Tibial artery (tissue), 4 donors: ENCODE data around the gene GRIK3.

Experiments used
- DNase-seq, 2 donors: peaks; one replicate each; pipeline ENCODE4 v3.0.0-alpha.2; 2019
- H3K27ac ChIP-seq, 2 donors: fragments of 200-600 bp; sonication (generic) in 1 of 2; 1 replicate in 1 of 2; 2 replicates in 1 of 2; pipeline ENCODE4 v1.5.1; 2018 to 2019; ENCODE audit warnings: mild to moderate bottlenecking in 1 of 2
- H3K27me3 ChIP-seq, 2 donors: fragments of 200-600 bp; sonication (generic) in 1 of 2; one replicate each; pipeline versions ENCODE4 v1.5.1 to v1.6.0; 2016 to 2019
- H3K36me3 ChIP-seq, 3 donors: fragments of 200-600 bp; sonication (generic) in 2 of 3; one replicate each; pipeline ENCODE4 v1.5.1; 2016 to 2019; ENCODE audit warnings: mild to moderate bottlenecking in 2 of 3
- H3K4me1 ChIP-seq, 4 donors: fragments of 200-600 bp; sonication (generic) in 2 of 4; 1 replicate in 3 of 4; 2 replicates in 1 of 4; pipeline ENCODE4 v1.5.1; 2016 to 2019
- H3K4me3 ChIP-seq, 2 donors: fragments of 200-600 bp; sonication (generic) in 1 of 2; 1 replicate in 1 of 2; 2 replicates in 1 of 2; pipeline ENCODE4 v1.5.1; 2018 to 2019; ENCODE audit warnings: mild to moderate bottlenecking in 2 of 2
- H3K9me3 ChIP-seq, 3 donors: fragments of 200-600 bp; sonication (generic) in 1 of 3; one replicate each; pipeline ENCODE4 v1.5.1; 2016 to 2019
- intact Hi-C: fragments of 100-400 bp; cut with DNase I; formaldehyde crosslinking; loops from one replicate; pipeline ENCODE4 v1.15.0; 2023; ENCODE audit warnings: low total_unique reads
- TF ChIP-seq, protein P1 (sequence below), 2 experiments: fragments of 200-600 bp in 1 of 2; fragments of 450-650 bp in 1 of 2; IDR thresholded peaks; one replicate each; pipeline ENCODE4 v1.5.1; 2017 to 2019; ENCODE audit warnings: antibody characterized with exemption in 2 of 2, mild to moderate bottlenecking in 1 of 2, moderate library complexity in 1 of 2

The GRIK3 gene

DNA sequence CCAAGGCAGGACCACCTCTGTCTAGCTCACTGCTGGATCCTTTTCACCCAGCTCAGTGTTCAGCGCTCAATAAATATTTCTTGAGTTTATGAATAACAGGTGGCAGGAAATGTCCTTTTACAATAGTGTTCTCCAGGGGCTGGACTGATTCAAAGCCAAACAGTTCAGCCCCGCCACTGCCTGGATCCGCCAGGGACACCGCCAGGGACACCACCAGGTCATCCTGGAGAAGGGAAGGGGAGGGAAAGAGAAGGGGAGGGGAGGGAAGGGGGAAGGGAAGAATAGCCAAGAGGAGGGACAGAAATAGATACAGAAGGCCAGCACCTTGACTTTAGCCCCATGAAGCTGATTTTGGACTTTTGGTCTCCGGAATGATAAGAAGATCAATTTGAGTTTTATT is 255.6 kb downstream of the GRIK3 start:
- TF ChIP-seq, protein P1, sequence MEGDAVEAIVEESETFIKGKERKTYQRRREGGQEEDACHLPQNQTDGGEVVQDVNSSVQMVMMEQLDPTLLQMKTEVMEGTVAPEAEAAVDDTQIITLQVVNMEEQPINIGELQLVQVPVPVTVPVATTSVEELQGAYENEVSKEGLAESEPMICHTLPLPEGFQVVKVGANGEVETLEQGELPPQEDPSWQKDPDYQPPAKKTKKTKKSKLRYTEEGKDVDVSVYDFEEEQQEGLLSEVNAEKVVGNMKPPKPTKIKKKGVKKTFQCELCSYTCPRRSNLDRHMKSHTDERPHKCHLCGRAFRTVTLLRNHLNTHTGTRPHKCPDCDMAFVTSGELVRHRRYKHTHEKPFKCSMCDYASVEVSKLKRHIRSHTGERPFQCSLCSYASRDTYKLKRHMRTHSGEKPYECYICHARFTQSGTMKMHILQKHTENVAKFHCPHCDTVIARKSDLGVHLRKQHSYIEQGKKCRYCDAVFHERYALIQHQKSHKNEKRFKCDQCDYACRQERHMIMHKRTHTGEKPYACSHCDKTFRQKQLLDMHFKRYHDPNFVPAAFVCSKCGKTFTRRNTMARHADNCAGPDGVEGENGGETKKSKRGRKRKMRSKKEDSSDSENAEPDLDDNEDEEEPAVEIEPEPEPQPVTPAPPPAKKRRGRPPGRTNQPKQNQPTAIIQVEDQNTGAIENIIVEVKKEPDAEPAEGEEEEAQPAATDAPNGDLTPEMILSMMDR (IDR thresholded peaks at IDR 0.05): no peak
- intact Hi-C loops: no loop called here
- no peak for DNase-seq

DNA sequence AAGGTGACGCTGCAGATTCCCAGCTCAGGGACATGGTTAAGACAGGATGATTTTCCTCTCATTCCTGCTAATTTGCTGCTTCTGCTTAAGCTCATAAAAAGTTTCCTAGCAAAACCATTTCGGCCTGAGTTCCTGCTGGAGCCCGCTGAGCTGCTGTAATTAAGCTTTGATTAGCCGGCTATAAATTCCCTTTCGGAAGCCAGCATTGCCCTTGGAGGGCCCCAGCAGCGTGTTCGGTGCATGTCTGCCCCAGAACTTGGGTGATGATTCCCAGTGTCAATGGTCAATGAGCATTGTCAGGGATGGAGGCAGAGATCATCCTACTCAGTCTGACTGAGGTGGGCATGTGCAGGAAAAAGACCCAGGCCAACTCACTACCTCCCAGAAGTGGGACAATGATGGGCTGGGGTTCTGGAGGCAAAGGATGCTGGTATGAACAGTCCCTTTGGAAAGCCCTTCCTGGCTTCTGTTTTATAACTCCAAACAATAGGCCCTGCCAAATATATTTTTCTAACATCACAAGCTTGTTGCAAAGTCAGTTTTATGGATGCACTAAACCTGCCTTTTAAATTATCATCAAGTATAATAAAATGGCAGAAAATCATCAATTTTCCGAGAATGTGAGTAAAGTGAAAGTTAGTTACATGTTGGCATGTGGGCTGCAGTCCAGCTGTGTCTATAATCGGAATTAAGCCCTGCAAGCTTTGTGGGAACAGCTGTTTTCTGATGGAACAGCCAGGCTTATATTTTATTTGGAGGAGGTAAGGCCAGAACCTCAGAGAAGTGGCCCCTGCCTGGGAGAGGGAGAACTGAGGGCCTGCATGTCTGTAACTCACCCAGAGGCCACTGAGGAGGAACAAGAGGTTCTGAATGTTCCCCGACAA is 257.1 kb downstream of the GRIK3 start:
- no peak for DNase-seq
- H3K9me3 ChIP-seq: no peaks in the 10 kb centered on the region
- H3K4me1 ChIP-seq: no peaks in the 10 kb centered on the region
- H3K4me3 ChIP-seq: no peak overlapping the region
- peaks cover 0 to 49% of the 10 kb centered on the region in 2 donors for H3K27me3 ChIP-seq
- TF ChIP-seq, protein P1 (IDR thresholded peaks at IDR 0.05): no peak
- H3K36me3 ChIP-seq: no peaks in the 10 kb centered on the region
- H3K27ac ChIP-seq: no peak overlapping the region
- intact Hi-C loops: no loop called here

More for the DNA sequence above, 255.6 kb downstream of the GRIK3 start:
- Histone ChIP-seq H3K36me3 (no peaks in the 10 kb centered on the region), H3K27ac (no peak overlapping the region), H3K4me3 (no peak overlapping the region), H3K4me1 (no peaks in the 10 kb centered on the region), H3K27me3 (peaks cover 0 to 43% of the 10 kb centered on the region in 2 donors), H3K9me3 (no peaks in the 10 kb centered on the region)

DNA sequence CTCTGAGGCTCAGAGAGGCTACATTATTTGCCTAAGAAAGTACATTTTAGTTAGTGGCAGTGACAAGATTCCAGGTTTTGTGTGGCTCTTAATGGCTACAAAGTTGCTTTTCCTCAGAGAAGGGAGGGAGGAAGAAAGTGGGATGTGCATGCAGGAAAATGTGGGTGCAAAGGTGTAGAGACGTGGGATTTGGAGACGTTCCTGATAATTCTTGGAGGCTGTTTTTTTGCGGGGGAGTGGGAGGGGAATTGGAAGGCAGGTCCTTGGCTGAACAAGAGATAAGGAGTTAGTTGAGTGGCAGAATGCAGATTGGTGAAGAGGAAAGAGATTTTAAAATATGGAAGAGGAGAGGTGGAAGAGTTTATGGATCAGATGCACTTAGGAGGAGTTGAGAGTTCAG is 258.1 kb downstream of the GRIK3 start:
- intact Hi-C loops: no loop called here
- peaks cover 0 to 54% of the 10 kb centered on the region in 2 donors for H3K27me3 ChIP-seq

DNA sequence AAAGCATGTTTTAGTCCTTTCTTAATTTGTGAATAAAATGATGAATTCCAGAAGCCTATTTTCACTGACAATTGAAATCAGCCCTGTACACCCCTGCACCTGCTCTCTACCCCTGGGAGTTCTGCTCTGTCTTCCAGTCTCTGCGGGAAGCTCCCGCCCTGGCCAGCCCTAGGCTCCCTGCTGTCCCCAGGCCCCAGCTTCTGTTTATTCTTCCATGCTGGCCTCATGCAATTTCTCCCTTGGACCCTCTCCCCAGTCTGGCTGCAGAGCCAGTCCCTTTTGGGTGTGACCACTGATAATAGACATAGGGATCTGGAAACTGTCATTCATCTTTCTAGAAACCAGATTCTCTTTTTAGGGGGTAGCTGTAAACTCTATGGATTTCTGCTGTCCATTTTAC is 258.6 kb downstream of the GRIK3 start:
- H3K27ac ChIP-seq: no peak overlapping the region
- no peak for DNase-seq
- TF ChIP-seq, protein P1 (IDR thresholded peaks at IDR 0.05): no peak
- H3K27me3 ChIP-seq: peaks cover 0 to 54% of the 10 kb centered on the region in 2 donors
- no peak overlapping the region for H3K4me3 ChIP-seq
- intact Hi-C loops: no loop called here
- H3K4me1 ChIP-seq: no peaks in the 10 kb centered on the region
- no peaks in the 10 kb centered on the region for H3K36me3 ChIP-seq
- no peaks in the 10 kb centered on the region for H3K9me3 ChIP-seq

More for the DNA sequence above, 258.1 kb downstream of the GRIK3 start:
- Histone ChIP-seq H3K9me3 (no peaks in the 10 kb centered on the region), H3K4me1 (no peaks in the 10 kb centered on the region), H3K36me3 (no peaks in the 10 kb centered on the region), H3K4me3 (no peak overlapping the region), H3K27ac (no peak overlapping the region)
- TF ChIP-seq, protein P1 (IDR thresholded peaks at IDR 0.05): no peak
- DNase-seq: no peak

DNA sequence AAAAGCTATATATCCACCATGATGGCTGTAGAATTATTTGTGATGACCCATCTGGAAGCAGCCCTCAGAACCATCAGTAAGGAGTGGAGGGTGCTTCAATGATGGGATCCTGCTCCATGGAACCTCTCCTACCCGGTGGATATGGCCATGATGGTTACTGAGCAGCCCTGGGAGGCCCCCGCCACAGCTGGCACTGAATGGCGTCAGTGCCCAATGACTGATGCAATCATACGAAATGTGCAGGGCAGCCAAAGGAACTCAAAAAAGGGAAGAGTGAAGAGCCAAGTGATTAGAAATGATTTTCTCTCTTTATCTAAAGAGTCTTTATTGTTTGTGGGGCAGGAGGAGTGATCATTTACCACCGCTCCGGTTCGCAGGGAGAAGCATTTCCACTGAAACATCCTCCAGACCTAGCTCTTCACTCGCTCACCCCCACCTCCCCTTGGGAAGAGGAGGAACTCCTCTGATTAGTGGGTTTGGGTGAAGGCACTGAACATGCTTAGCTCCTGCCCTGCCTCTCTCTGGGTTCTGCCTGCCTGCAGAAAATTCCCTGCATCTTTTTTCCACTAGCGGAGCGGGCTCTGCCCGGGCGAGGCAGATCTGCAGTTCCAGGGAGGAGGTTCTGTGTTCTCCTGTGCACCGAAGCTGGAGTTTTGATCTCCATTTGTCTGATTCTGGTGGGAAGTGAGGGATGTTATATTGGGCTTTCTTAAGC is 260.3 kb downstream of the GRIK3 start:
- TF ChIP-seq, protein P1 (IDR thresholded peaks at IDR 0.05): no peak
- H3K27ac ChIP-seq: no peak overlapping the region
- no peak overlapping the region for H3K4me3 ChIP-seq
- DNase-seq: no peak
- no peaks in the 10 kb centered on the region for H3K9me3 ChIP-seq
- H3K36me3 ChIP-seq: no peaks in the 10 kb centered on the region
- peaks cover 0 to 68% of the 10 kb centered on the region in 2 donors for H3K27me3 ChIP-seq
- H3K4me1 ChIP-seq: no peaks in the 10 kb centered on the region
- intact Hi-C loops: no loop called here
